Type B pancreatic cell (in vitro differentiated cells): ENCODE measurements around the gene FDCSP. TPM values are rescaled to one million over a fixed set of nuclear protein-coding genes. Genes with fewer than 3 reads are reported as not detected.
"Not testable (repeated sequence)": the region's sequence is repeated elsewhere in the genome, so short reads cannot be mapped to it uniquely, and the experiment has no call there.

Source experiments
- DNase-seq: peaks from one replicate; pipeline ENCODE4 v3.0.0; 2021; ENCODE audit warnings: mixed read lengths; ENCODE audit not compliant: unreplicated experiment; ENCODE audit errors: extremely low spot score
- H3K27ac Mint-ChIP-seq: 2 replicates; pipeline ENCODE4 v1.8.0; 2021; ENCODE audit warnings: mild to moderate bottlenecking, mixed read lengths
- H3K27me3 Mint-ChIP-seq: 2 replicates; pipeline ENCODE4 v1.8.0; 2021; ENCODE audit warnings: mixed read lengths
- H3K36me3 Mint-ChIP-seq: 2 replicates; pipeline ENCODE4 v1.8.0; 2021; ENCODE audit warnings: mixed read lengths
- H3K4me1 Mint-ChIP-seq: one replicate; pipeline ENCODE4 v1.8.0; 2021; ENCODE audit warnings: mixed read lengths; ENCODE audit not compliant: unreplicated experiment
- H3K4me3 Mint-ChIP-seq: 2 replicates; pipeline ENCODE4 v1.8.0; 2021; ENCODE audit warnings: mild to moderate bottlenecking, mixed read lengths
- H3K9me3 Mint-ChIP-seq: 2 replicates; pipeline ENCODE4 v1.8.0; 2021; ENCODE audit warnings: mixed read lengths
- CTCF ChIP-seq: fragments of 200-600 bp; sonication (generic); conservative IDR thresholded peaks from 2 replicates; pipeline ENCODE4 v1.5.0; 2021; ENCODE audit warnings: antibody characterized with exemption, mild to moderate bottlenecking
- total RNA-seq: library from RNA; stranded (reverse); gene quantifications from 2 replicates; pipeline ENCODE4 v1.2.1, GENCODE V29; 2021; ENCODE audit warnings: low replicate concordance

The FDCSP gene
- total RNA-seq, 1 donor from 2014 or later: not detected

DNA sequence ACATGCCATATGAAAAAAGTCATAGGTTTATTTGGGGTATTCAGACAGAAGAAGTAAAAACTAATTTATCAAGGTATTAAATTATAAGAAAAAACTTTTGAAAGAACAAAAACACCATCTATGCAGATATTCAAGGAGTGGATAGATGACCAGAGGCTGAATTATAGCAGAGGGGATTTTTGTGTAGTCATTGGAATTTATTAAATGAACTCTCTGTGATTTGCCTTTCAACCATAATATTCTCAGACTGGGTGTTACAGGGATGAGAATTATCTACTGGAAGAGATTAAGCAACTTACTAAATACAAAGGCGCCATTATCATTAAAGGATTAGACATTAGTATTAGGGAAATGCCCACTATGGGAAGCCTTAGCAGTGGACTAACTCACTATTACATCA, 9.4 kb upstream of the FDCSP start:
- H3K4me1 Mint-ChIP-seq, H3K4me3 Mint-ChIP-seq, H3K36me3 Mint-ChIP-seq, DNase-seq, H3K27me3 Mint-ChIP-seq, H3K9me3 Mint-ChIP-seq, H3K27ac Mint-ChIP-seq: not testable (repeated sequence)

DNA sequence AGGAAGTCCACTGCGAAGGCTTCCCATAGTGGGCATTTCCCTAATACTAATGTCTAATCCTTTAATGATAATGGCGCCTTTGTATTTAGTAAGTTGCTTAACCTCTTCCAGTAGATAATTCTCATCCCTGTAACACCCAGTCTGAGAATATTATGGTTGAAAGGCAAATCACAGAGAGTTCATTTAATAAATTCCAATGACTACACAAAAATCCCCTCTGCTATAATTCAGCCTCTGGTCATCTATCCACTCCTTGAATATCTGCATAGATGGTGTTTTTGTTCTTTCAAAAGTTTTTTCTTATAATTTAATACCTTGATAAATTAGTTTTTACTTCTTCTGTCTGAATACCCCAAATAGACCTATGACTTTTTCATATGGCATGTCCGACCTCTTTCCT, 4.5 kb upstream of the FDCSP start:
- not testable (repeated sequence) for H3K4me3 Mint-ChIP-seq, DNase-seq, H3K9me3 Mint-ChIP-seq, H3K36me3 Mint-ChIP-seq, H3K27ac Mint-ChIP-seq, H3K4me1 Mint-ChIP-seq, H3K27me3 Mint-ChIP-seq

GRCh38 chr4:70221818-70222217, 4.1 kb upstream of the FDCSP start:
- not testable (repeated sequence) for DNase-seq, H3K4me3 Mint-ChIP-seq, H3K36me3 Mint-ChIP-seq, H3K4me1 Mint-ChIP-seq, H3K27ac Mint-ChIP-seq, H3K9me3 Mint-ChIP-seq, H3K27me3 Mint-ChIP-seq

GRCh38 chr4:70236125-70236524, 10.2 kb downstream of the FDCSP start:
- DNase-seq: no peak
- Mint-ChIP-seq H3K36me3 (no peaks in the 10 kb centered on the region), H3K4me3 (no peak overlapping the region), H3K27me3 (no peaks in the 10 kb centered on the region), H3K9me3 (no peaks in the 10 kb centered on the region), H3K4me1 (no peaks in the 10 kb centered on the region), H3K27ac (no peak overlapping the region)
- TF ChIP-seq CTCF: no peak

DNA sequence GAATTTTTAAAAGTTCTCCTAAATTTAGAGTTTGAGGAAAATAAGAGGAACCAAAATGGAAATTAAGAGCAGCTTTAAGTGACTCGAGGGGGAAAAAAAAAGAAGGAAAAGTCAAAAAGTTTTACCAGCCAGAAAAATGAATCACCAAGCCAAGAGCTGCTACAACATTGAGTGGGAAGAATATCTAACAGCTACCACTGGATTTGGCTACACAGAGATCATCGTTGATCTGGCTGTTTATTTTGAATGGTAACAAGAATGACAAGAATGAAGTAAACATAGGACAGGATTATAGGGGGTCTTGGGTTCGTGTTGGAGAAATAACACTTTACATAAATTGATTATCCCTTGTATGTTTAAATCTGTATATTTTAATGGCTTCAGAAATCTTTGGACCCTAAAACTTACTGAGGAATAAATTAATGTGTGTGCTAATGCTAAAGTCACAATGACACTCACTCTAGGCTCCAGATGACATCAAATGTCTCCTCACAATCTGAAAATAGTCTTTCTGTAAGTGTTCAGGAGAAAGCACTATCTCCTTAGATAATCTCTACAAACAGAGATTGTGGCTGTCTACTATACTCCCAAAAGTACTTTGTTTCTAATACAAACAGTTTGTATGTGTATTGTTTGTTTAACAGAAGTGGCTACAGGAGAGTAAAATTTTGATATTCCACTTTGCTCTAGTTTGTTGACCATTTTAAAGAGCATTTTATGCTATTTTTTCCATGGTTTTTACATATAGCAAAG, 13.4 kb downstream of the FDCSP start:
- TF ChIP-seq CTCF: no peak
- Mint-ChIP-seq H3K9me3 (no peaks in the 10 kb centered on the region), H3K27ac (no peak overlapping the region), H3K4me1 (no peaks in the 10 kb centered on the region), H3K36me3 (no peaks in the 10 kb centered on the region), H3K4me3 (no peak overlapping the region), H3K27me3 (no peaks in the 10 kb centered on the region)
- no peak for DNase-seq

GRCh38 chr4:70239884-70240591, 14.1 kb downstream of the FDCSP start:
- Mint-ChIP-seq H3K9me3 (no peaks in the 10 kb centered on the region), H3K27me3 (no peaks in the 10 kb centered on the region), H3K4me3 (no peak overlapping the region), H3K4me1 (no peaks in the 10 kb centered on the region), H3K27ac (no peak overlapping the region), H3K36me3 (no peaks in the 10 kb centered on the region)
- DNase-seq: no peak
- TF ChIP-seq CTCF: no peak

DNA sequence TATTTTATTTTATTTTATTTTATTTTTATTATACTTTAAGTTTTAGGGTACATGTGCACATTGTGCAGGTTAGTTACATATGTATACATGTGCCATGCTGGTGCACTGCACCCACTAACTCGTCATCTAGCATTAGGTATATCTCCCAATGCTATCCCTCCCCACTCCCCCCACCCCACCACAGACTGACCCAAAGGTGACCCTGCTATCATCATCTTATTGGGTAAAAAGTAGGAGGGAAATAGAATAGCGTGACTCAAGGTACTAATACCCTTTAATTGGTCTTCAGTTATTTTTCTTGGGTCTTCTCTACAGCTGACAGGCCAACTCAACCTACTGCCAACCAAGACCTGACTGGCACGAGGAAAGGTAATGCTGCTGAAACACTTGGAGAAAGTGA, 16.4 kb downstream of the FDCSP start, which contains the start of gene CSN3:
Gene CSN3 (plus strand): TSS at position 301 of the 400 bp plus-strand sequence. CDS start 2,223 bp downstream, outside the sequence.
- not testable (repeated sequence) for H3K36me3 Mint-ChIP-seq, DNase-seq, H3K9me3 Mint-ChIP-seq, H3K4me1 Mint-ChIP-seq, H3K4me3 Mint-ChIP-seq, H3K27ac Mint-ChIP-seq, H3K27me3 Mint-ChIP-seq
